Germinal center (tissue), 1 donor: Measurements from ENCODE around the gene TRPM5.

Source experiments
- DNase-seq: peaks from one replicate; pipeline ENCODE4 v3.0.0; 2012; ENCODE audit warnings: mixed read lengths, low spot score

Gene TRPM5

DNA sequence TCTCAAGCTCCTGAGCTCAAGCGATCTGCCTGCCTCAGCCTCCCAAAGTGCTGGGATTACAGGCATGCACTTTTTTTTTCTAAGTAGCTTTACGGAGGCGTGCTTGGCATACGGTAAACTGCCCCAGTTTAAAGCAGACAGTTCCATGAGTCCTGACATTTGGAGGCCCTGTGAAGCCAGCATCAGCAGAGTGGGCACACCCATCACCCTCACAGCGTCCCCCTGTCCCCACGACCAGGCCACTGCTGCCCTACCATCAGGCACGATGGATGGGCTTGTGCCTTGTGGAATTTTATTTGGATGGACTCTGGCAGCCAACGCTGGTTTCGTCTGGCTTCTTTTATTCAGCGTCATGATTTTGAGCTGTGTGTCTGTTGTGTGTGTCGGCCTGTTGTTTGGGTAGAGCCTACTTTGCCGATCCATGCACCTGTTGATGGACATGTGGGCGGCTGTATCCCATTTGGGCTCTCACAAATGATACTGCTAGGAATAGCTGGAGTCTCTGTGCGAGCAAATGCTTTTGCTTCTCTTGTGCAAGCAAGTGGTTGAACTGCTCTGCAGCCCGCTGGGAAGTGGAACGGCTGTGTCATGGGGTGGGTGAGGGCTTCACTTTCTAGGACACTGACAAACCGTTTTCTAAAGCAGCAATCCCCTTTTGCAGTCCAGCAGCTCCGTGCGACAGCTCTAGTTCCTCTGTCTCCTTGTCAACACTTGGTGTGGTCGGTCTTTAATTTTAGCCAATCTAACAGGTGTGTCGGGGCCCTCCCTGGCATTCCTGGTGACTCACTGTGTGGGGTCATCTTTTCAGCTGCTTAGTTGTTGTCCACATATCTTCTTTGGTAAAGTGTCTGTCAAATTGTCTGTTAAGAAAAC is 24.3 kb upstream of the TRPM5 start:
- no peak for DNase-seq

- no peak for DNase-seq
Measured at GRCh38 chr11:2467695-2468055, 23.4 kb upstream of the TRPM5 start.

GRCh38 chr11:2466869-2467694 is 22.8 kb upstream of the TRPM5 start:
- no peak for DNase-seq

GRCh38 chr11:2466069-2466801 is 21.9 kb upstream of the TRPM5 start:
- DNase-seq = no peak

GRCh38 chr11:2465202-2466068 is 21.1 kb upstream of the TRPM5 start:
- no peak for DNase-seq

DNA sequence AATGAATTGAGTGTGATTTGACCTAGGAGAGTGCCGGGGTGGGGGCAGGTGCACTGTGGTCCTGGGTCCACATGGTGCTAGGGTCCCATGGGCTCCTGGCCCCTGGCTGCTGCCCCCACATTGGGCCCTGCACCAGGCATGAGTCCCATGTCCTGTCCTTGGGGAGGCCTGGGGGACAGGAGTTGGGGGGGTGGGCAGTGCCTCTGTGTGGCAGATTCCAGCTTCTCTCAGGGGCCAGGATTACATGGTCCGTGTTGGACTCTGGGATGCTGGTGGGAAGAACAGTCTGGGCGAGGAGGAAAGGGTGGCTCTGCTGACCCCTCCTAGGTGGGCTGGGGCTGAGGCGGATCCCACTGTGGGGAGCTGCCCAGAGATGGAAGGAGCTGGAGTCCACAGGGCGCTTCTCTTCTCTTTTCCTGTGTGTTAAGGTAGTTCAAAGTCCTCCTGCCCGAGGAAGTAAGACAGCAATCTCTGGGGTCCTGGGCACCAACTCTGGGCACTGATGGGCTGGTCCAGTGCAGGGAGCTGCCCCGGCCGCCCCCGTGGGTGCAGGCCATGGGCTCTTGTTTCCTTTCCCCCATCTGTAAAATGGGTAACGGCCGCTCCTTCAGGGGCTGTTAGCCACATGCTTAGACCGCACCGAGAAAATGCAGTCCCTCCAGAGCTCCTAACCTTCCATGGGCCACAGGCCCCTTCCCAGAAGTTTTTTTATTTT is 20.3 kb upstream of the TRPM5 start:
- DNase-seq = no peak

GRCh38 chr11:2463766-2464277 is 19.5 kb upstream of the TRPM5 start:
- no peak for DNase-seq

DNA sequence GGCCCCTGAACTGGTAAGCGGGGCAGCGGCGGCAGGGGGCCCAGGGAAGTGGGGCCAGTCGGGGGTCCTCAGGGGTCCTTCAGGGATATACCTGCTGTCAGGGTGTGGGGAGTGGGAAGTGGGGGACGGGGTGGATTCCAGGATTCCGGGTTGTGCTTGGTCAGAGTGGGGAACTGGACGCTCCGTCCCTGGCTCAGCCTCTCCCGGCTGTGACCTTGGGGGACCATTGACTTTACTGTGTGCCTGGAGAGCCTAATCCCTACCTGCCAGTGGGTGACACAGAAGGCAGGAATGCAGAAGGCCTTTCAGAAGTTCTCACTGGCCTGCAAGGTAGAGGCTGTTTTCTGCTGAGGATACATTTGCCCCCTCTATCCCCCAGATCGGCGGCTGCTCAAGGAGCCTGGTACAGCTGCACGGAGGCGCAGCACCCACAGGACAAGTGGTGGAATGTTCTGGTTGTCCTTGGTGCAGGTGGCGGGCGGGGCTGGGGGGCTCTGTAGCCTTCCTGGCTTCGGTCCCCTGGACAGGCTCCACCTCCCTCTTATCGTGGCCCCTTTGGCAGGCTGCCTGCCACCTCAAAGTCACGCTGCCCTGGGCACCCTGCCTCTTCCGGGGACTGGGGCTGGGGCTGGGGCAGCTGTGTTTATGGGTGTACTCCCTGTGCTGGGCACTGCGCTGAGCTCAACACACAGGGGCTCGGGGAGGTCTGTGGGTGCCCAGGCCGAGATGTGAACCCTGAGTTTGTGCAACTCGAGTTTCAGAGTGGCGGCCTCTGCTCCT is 18.9 kb upstream of the TRPM5 start:
- DNase-seq = no peak

DNA sequence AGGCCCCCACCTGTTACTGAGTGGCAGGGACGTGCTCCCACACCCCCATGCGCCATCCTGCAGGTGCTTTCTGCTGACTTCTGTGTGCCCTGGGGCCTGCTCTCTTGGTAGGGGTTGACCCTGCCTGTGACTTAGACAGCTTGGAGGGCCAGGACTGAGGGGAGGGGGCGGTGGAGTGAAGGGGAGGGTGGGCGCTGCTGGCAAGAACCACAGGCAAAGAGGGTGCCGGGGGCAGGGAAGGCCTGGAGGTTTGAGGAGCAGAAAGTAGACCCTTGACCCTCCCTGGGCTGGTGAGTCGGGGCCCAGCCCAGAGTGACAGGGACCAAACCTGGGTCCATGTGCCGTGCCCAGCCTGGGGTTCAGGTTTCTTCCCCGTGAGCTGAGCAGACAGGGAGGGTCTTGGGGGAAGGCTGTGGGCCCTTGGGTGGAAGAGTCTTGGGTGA is 18.2 kb upstream of the TRPM5 start:
- no peak for DNase-seq

GRCh38 chr11:2461956-2462542 is 17.7 kb upstream of the TRPM5 start:
- no peak for DNase-seq

DNA sequence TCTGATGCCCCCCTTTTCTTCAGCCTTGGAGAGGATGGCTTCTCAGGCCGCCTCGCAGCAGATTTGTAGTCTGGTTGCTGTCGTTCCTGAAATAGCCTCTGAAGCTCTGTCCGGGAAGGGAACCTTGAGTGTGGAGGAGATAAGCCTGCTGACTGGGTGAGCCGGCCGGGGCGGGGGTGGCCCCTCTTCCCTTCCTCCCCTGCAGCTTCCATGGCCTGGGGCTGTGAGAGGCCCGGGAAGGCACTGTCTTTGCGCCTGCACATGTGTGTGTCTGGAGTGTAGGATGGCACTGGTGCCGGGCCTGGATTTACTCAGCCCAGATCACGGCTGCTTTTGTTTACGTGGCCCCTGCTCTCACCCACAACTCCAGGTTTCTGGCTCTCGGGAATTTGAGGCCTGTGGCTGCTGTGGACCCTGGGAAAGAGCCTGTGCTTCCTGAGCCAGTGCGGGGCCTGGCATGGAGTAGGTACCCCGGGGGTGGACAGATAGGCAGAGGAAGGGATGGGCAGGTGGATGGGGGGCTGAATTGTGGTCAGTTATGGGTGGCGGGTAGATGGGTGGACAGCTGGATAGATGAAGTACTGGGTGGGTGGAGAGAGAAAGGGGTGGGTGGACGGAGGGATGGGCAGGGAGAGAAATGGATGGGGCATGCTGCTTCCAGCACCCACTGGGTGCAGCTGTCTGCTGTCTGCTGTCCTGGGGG is 17.1 kb upstream of the TRPM5 start:
- DNase-seq = no peak

GRCh38 chr11:2460540-2461252 is 16.4 kb upstream of the TRPM5 start:
- DNase-seq = no peak

- no peak for DNase-seq
Measured at GRCh38 chr11:2459796-2460531, 15.7 kb upstream of the TRPM5 start.

GRCh38 chr11:2459016-2459725 is 14.9 kb upstream of the TRPM5 start:
- no peak for DNase-seq

- DNase-seq = no peak
Measured at GRCh38 chr11:2458321-2458720, 14.0 kb upstream of the TRPM5 start.

GRCh38 chr11:2453436-2453835 is 9.1 kb upstream of the TRPM5 start:
- DNase-seq = no peak
